Stimulated activated CD4-positive, alpha-beta T cell treated with anti-CD3 and anti-CD28 coated beads, Interleukin-2, amount 100 ng/mL, for 4 hours (primary cell): ENCODE results near the gene KIDINS220.
"Not testable (repeated sequence)": the region's sequence is repeated elsewhere in the genome, so short reads cannot be mapped to it uniquely, and the experiment has no call there.

Experiments
- DNase-seq: peaks from one replicate; pipeline ENCODE4 v3.0.0-alpha.2; 2020; ENCODE audit warnings: low read depth

The KIDINS220 gene

GRCh38 chr2:8754106-8754776, 83.2 kb downstream of the KIDINS220 start:
- DNase-seq = no peak

- no peak for DNase-seq
Observed at GRCh38 chr2:8753609-8754008, 83.8 kb downstream of the KIDINS220 start.

GRCh38 chr2:8752385-8752784, 85.0 kb downstream of the KIDINS220 start:
- no peak for DNase-seq

- no peak for DNase-seq
Observed at GRCh38 chr2:8750221-8750620, 87.2 kb downstream of the KIDINS220 start.

DNA sequence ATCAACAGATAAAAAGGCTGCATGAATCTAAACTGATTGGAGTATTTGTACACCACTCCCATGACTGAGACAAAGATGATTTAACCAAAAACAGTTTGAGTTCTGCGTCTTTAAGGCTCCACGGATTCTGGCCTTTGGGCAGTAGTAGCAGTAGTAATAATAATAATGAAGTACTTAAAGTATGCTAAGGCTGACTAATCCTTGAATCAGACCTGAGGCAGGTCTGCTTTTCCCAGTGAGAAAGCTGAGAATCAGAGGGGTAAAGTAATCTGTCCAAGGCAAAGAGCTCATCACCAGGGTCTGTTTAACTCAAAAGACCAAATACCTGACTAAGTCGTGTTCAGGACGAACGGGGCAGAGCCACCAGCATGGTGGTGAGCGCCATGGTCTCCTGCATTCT, 94.2 kb downstream of the KIDINS220 start:
- no peak for DNase-seq

DNA sequence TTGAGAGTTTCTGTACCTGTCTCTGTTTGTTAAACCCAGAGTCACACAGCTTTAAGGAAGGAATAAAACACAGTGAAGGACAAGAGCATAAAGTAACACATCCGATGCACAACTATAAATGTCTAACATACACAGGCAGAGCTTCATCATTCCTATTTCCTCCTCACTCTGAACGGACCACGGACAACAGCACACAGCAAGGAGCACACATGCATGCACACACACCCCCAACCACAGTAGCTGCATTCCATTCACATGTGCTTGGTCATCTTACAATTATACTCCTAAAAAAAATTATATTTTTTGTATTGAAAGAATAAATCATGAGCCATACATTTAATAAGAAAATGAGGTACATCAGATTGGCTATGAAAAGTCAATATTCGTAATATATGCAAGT, 97.3 kb downstream of the KIDINS220 start:
- no peak for DNase-seq

- DNase-seq = no peak
Observed at GRCh38 chr2:8737571-8738175, 99.7 kb downstream of the KIDINS220 start.

GRCh38 chr2:8732601-8733000, 104.8 kb downstream of the KIDINS220 start:
- DNase-seq = no peak

GRCh38 chr2:8729939-8730338, 107.5 kb downstream of the KIDINS220 start:
- no peak for DNase-seq

- DNase-seq = not testable (repeated sequence)
Observed at GRCh38 chr2:8729101-8729500, 108.3 kb downstream of the KIDINS220 start.

DNA sequence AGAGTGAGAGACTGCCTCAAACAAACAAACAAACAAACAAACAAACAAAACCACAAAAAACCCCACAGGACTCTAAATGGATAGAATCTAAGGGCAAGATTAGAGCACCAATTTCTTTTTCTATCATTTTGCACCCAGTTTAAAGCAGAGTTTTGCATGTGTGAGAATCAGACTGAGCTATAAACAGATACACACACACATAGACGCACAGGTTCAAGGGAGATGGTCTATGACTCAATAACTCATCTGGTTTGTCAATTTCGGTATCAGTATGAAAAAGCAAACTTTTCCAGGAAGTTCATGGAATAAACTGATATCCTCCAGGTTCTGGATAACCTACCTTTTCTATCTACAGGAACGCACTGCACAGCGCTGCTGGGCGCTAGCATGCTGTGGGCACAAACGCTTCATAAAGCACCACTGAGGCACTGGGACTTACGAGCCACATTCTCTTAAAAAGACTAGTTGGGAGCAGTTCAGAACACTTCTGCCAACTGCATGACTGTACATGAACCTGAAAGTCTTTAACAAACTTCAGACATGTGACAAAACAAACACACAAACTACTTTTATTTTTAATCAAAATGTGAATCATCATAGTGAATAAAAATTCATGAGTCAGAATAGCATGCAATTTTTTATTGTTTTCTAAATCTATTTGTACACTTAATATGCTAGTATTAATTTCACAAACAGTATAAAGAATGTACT, 109.0 kb downstream of the KIDINS220 start:
- no peak for DNase-seq

DNA sequence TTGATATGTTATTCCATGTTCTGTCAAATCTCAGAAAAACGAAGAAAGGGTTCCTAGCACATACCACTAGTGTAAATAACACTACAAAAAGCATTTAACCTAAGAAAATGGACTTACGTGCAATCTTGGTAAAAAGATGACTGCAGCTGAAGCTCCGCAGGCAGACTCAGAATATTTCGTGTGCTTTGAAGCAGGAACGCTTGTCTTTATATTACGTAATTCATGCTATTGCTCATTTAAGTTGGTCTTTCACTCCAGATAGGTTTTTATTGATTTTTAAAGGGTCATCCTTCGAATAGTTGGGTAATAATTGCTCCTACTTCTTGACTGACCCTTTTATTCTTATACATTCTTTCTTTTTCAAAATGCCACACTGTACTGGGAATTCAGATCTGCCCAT, 111.6 kb downstream of the KIDINS220 start:
- DNase-seq = no peak

GRCh38 chr2:8722986-8723385, 114.4 kb downstream of the KIDINS220 start:
- DNase-seq = no peak

- DNase-seq = no peak
Observed at GRCh38 chr2:8721410-8721809, 116.0 kb downstream of the KIDINS220 start.

GRCh38 chr2:8720741-8721140, 116.7 kb downstream of the KIDINS220 start:
- DNase-seq = no peak

DNA sequence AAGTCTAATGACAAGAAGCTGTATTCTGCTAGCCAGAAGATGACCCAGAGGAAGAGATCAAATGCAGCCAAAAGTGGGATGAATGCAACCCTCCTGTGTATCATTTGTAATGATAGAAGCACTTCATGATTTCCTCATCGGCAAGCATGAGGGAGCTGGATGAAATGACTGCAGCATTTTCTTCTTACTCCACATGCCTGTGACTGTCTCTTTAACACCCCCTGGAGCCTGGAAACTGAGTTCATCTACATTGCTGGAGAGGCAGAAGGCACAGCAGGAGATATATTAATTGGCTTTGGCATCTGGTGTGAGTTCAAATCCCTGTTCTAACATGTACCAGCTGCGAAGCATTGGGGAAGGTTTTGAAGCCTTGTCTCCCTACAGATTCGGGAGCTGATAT, 117.9 kb downstream of the KIDINS220 start:
- no peak for DNase-seq

DNA sequence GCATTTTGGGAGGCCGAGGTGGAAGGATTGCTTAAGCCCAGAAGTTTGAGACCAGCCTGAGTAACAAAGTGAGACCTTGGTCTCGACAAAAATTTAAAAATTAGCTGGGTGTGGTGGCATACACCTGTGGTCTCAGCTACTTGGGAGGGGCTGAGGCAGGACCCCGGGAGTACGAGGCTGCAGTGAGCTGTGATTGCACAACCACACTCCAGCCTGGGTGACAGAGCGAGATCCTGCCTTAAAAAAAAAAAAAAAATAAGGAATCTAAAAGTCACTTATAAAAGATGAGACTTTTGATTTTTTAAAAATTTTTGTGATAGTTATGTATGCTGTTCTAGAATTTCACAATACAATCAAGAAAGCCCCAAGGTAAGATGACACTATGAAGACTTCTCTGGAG, 122.4 kb downstream of the KIDINS220 start:
- no peak for DNase-seq

- DNase-seq = no peak
Observed at GRCh38 chr2:8714283-8714682, 123.1 kb downstream of the KIDINS220 start.

DNA sequence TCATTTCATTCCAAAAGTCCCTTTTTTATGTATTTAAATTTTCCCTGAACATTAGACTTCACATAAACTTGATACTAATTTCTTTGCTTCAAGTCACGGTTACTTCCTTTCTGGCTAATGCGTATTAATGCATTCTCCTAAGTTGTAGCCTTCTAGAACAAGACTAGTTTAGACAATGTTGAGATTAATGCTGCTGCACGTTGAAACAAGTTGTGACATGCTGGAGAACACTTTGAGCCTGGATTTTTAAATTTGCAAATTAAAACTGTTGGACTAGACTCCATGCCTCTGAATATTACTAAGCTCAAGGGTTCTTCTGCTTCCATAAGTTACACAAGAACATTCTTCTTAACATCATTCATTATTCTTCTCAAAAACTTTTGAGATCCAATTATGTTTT, 126.5 kb downstream of the KIDINS220 start:
- DNase-seq = no peak

- DNase-seq = no peak
Observed at GRCh38 chr2:8709611-8710010, 127.8 kb downstream of the KIDINS220 start.

DNA sequence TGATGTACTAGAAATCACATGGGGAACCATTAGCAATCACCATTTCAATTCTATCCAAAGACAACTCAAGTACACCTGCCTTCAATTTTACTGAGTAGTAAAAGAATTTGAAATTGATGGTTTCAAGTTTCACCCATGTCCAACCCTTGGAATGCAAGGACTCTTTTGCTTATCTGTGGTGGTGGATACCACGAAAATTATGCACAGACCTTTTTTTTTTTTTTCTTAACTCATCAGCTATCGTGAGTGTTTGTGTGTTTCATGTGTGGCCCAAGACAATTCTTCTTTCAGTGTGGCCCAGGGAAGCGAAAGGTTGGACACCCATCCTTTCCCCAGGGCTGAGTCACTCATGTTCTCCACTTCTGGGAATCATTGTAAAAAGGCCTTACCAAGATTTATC, 132.5 kb downstream of the KIDINS220 start:
- DNase-seq = no peak

- DNase-seq = no peak
Observed at GRCh38 chr2:8701681-8702379, 135.6 kb downstream of the KIDINS220 start.

DNA sequence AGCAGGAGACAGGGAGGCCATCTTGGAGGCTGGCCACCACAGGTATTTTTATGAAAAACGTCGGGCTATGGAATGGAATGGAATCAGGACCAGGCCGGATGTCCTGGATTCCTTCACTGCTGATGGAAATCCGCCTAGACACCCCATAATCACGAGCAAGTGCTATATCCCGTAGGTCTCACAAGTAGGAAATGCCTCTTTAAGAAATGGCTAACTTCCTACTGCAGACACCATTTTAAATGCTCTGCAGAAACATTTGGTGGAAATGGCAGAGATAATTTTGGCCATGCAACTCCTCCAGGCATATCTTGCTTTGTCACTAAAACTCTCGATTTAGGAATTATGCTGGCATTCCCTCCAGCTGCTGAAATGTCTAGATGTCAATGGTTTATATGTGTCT, 137.6 kb downstream of the KIDINS220 start:
- DNase-seq = no peak
